SJCRH30 (cell line): Measurements from ENCODE around the gene FES. TPM values are rescaled to one million over a fixed set of nuclear protein-coding genes. Genes with fewer than 3 reads are reported as not detected.
"Not testable (repeated sequence)": the region's sequence is repeated elsewhere in the genome, so short reads cannot be mapped to it uniquely, and the experiment has no call there.

Experiments used
- DNase-seq, 2 experiments: peaks; one replicate each; pipeline ENCODE4 v3.0.0-alpha.2; 2015 to 2020
- H3K27ac ChIP-seq: fragments of 250-450 bp; sonication (Bioruptor Pico); 2 replicates; pipeline ENCODE4 v1.5.1; 2020; ENCODE audit warnings: mild to moderate bottlenecking, moderate library complexity
- H3K27me3 ChIP-seq: fragments of 250-450 bp; sonication (Bioruptor Pico); 2 replicates; pipeline ENCODE4 v1.5.1; 2020; ENCODE audit warnings: mild to moderate bottlenecking, moderate library complexity
- H3K36me3 ChIP-seq: fragments of 250-450 bp; sonication (Bioruptor Pico); 2 replicates; pipeline ENCODE4 v1.5.1; 2020; ENCODE audit warnings: mild to moderate bottlenecking, moderate library complexity
- H3K4me1 ChIP-seq: fragments of 250-450 bp; sonication (Bioruptor Pico); 2 replicates; pipeline ENCODE4 v1.5.1; 2020; ENCODE audit warnings: mild to moderate bottlenecking, moderate library complexity
- H3K4me3 ChIP-seq: fragments of 250-450 bp; sonication (Bioruptor Pico); 2 replicates; pipeline ENCODE4 v1.5.1; 2020; ENCODE audit warnings: mild to moderate bottlenecking, moderate library complexity
- H3K9me3 ChIP-seq: fragments of 250-450 bp; sonication (Bioruptor Pico); replicated peaks from 2 replicates; pipeline ENCODE4 v1.5.1; 2020; ENCODE audit warnings: mild to moderate bottlenecking, moderate library complexity
- total RNA-seq: library from RNA; depleted of rRNA; stranded (reverse); fragments of >200 nt; shearing (Covaris generic); gene quantifications from 2 replicates; pipeline ENCODE4 v1.2.3, GENCODE V29; 2014

Gene FES
- total RNA-seq, 1 experiment from 2014 or later: 1.1 TPM

- Histone ChIP-seq H3K4me1 (peaks cover 3% of the 10 kb centered on the region; the same call in 1 of the 2 replicates), H3K27ac (no peak overlapping the region), H3K27me3 (peaks cover 11% of the 10 kb centered on the region; the same call in 1 of the 2 replicates), H3K4me3 (no peak overlapping the region), H3K9me3 (no peaks in the 10 kb centered on the region), H3K36me3 (no peaks in the 10 kb centered on the region)
- no peak for DNase-seq
Measured at GRCh38 chr15:90889313-90889730, 5.0 kb downstream of the FES start.

GRCh38 chr15:90889736-90890456, 5.6 kb downstream of the FES start:
- peak in 1 of 2 experiments; percentile 36 for DNase-seq
- no peak overlapping the region for H3K27ac ChIP-seq
- H3K36me3 ChIP-seq: no peaks in the 10 kb centered on the region
- H3K27me3 ChIP-seq: peaks cover 11% of the 10 kb centered on the region; the same call in 1 of the 2 replicates
- H3K4me1 ChIP-seq: peaks cover 3% of the 10 kb centered on the region; the same call in 1 of the 2 replicates
- H3K9me3 ChIP-seq: no peaks in the 10 kb centered on the region
- H3K4me3 ChIP-seq: no peak overlapping the region

- H3K4me3 ChIP-seq: no peak overlapping the region
- H3K27ac ChIP-seq: no peak overlapping the region
- no peaks in the 10 kb centered on the region for H3K9me3 ChIP-seq
- peaks cover 11% of the 10 kb centered on the region; the same call in 1 of the 2 replicates for H3K27me3 ChIP-seq
- DNase-seq: no peak
- H3K36me3 ChIP-seq: no peaks in the 10 kb centered on the region
- peaks cover 3% of the 10 kb centered on the region; the same call in 1 of the 2 replicates for H3K4me1 ChIP-seq
Measured at GRCh38 chr15:90890839-90891238, 6.5 kb downstream of the FES start.

- no peak for DNase-seq
- H3K27me3 ChIP-seq: peaks cover 12% of the 10 kb centered on the region; the same call in 1 of the 2 replicates
- H3K9me3 ChIP-seq: no peaks in the 10 kb centered on the region
- H3K36me3 ChIP-seq: no peaks in the 10 kb centered on the region
- H3K4me1 ChIP-seq: peaks cover 3% of the 10 kb centered on the region; the same call in 1 of the 2 replicates
- no peak overlapping the region for H3K27ac ChIP-seq
- no peak overlapping the region for H3K4me3 ChIP-seq
Measured at GRCh38 chr15:90891346-90891949, 7.1 kb downstream of the FES start.

GRCh38 chr15:90892023-90892422, 7.7 kb downstream of the FES start:
- no peak for DNase-seq
- no peak overlapping the region for H3K27ac ChIP-seq
- H3K9me3 ChIP-seq: no peaks in the 10 kb centered on the region
- peaks cover 3% of the 10 kb centered on the region; the same call in 1 of the 2 replicates for H3K4me1 ChIP-seq
- no peaks in the 10 kb centered on the region for H3K36me3 ChIP-seq
- no peak overlapping the region for H3K4me3 ChIP-seq
- peaks cover 15% of the 10 kb centered on the region; the same call in 1 of the 2 replicates for H3K27me3 ChIP-seq

- Histone ChIP-seq H3K4me3 (peak overlapping the region; percentile 33; the same call in 1 of the 2 replicates), H3K27ac (no peak overlapping the region), H3K36me3 (no peaks in the 10 kb centered on the region), H3K4me1 (peaks cover 3% of the 10 kb centered on the region; the same call in 1 of the 2 replicates), H3K9me3 (no peaks in the 10 kb centered on the region), H3K27me3 (peaks cover 15% of the 10 kb centered on the region; the same call in 1 of the 2 replicates)
- no peak for DNase-seq
Measured at GRCh38 chr15:90892498-90893174, 8.3 kb downstream of the FES start.

- Histone ChIP-seq H3K27me3 (peaks cover 15% of the 10 kb centered on the region; the same call in 1 of the 2 replicates), H3K4me3 (peak overlapping the region; percentile 33), H3K27ac (no peak overlapping the region), H3K9me3 (no peaks in the 10 kb centered on the region), H3K4me1 (peaks cover 3% of the 10 kb centered on the region; the same call in 1 of the 2 replicates), H3K36me3 (no peaks in the 10 kb centered on the region)
- DNase-seq: no peak
Measured at GRCh38 chr15:90893175-90894090, 9.1 kb downstream of the FES start.

GRCh38 chr15:90895571-90896117, 11.3 kb downstream of the FES start:
- DNase-seq: peak in 1 of 2 experiments; percentile 57
- H3K4me1 ChIP-seq: no peaks in the 10 kb centered on the region
- peaks cover 10% of the 10 kb centered on the region; the same call in 1 of the 2 replicates for H3K27me3 ChIP-seq
- H3K36me3 ChIP-seq: no peaks in the 10 kb centered on the region
- H3K4me3 ChIP-seq: no peak overlapping the region
- no peak overlapping the region for H3K27ac ChIP-seq
- no peaks in the 10 kb centered on the region for H3K9me3 ChIP-seq

- H3K9me3 ChIP-seq, H3K4me1 ChIP-seq, H3K27me3 ChIP-seq, DNase-seq, H3K4me3 ChIP-seq, H3K27ac ChIP-seq, H3K36me3 ChIP-seq: not testable (repeated sequence)
Measured at GRCh38 chr15:90897131-90897655, 12.9 kb downstream of the FES start.

GRCh38 chr15:90901175-90902039, 17.1 kb downstream of the FES start:
- DNase-seq: peak; percentile 52 to 72
- Histone ChIP-seq H3K36me3 (peaks cover 2% of the 10 kb centered on the region; the same call in 1 of the 2 replicates), H3K4me1 (peaks cover 13% of the 10 kb centered on the region), H3K27ac (no peak overlapping the region), H3K27me3 (0 out of 2 replicates have a peak, but pooled peaks cover 3% of the 10 kb centered on the region), H3K9me3 (no peaks in the 10 kb centered on the region), H3K4me3 (peak overlapping the region; percentile 67)

- no peaks in the 10 kb centered on the region for H3K9me3 ChIP-seq
Measured at GRCh38 chr15:90902040-90902839, 17.9 kb downstream of the FES start.

More at GRCh38 chr15:90902040-90902839, 17.9 kb downstream of the FES start:
- H3K4me3 ChIP-seq: peak overlapping the region; percentile 67
- H3K27me3 ChIP-seq: no peaks in the 10 kb centered on the region
- H3K36me3 ChIP-seq: peaks cover 2% of the 10 kb centered on the region; the same call in 1 of the 2 replicates
- H3K27ac ChIP-seq: peak overlapping the region; percentile 33
- H3K4me1 ChIP-seq: peaks cover 13% of the 10 kb centered on the region
- DNase-seq: peak; percentile 72 to 81
